Coronary artery (tissue), 2 donors: ENCODE data around the gene ZNF429.
A peak's percentile ranks its signal among the peaks of the same experiment; 100 is the strongest.
"Not testable (repeated sequence)": the region's sequence is repeated elsewhere in the genome, so short reads cannot be mapped to it uniquely, and the experiment has no call there.

Experiments used
- DNase-seq: peaks from one replicate; pipeline ENCODE4 v3.0.0-alpha.2; 2017; ENCODE audit warnings: low spot score
- H3K27ac ChIP-seq, 2 donors: fragments of 200-600 bp; sonication (generic); one replicate each; pipeline ENCODE4 v1.5.1; 2016 to 2019
- H3K4me3 ChIP-seq: fragments of 200-600 bp; sonication (generic); 2 replicates; pipeline ENCODE4 v1.5.1; 2016; ENCODE audit warnings: mild to moderate bottlenecking, moderate library complexity
- CTCF ChIP-seq: fragments of 200-600 bp; sonication (generic); IDR thresholded peaks from one replicate; pipeline ENCODE4 v1.5.1; 2019; ENCODE audit warnings: antibody characterized with exemption

Gene ZNF429

GRCh38 chr19:21472507-21472906, 32.9 kb upstream of the ZNF429 start:
- no peak for TF ChIP-seq CTCF
- DNase-seq = no peak

GRCh38 chr19:21474671-21475181, 30.7 kb upstream of the ZNF429 start:
- TF ChIP-seq CTCF = no peak
- peak; percentile 81 for DNase-seq
- H3K4me3 ChIP-seq = peak overlapping the region; percentile 72
- no peak overlapping the region for H3K27ac ChIP-seq

More at GRCh38 chr19:21472507-21472906, 32.9 kb upstream of the ZNF429 start:
- Histone ChIP-seq H3K27ac (no peak overlapping the region), H3K4me3 (no peak overlapping the region)

GRCh38 chr19:21482361-21482760, 23.0 kb upstream of the ZNF429 start:
- not testable (repeated sequence) for H3K27ac ChIP-seq, DNase-seq, H3K4me3 ChIP-seq

- peak overlapping the region; percentile 25 for H3K4me3 ChIP-seq
- peak; percentile 73 for TF ChIP-seq CTCF
- peak; percentile 78 for DNase-seq
- H3K27ac ChIP-seq = peak overlapping the region; percentile 36 to 39
These were observed 22.5 kb upstream of the ZNF429 start for GRCh38 chr19:21482863-21483276.

GRCh38 chr19:21483589-21484170, 21.7 kb upstream of the ZNF429 start:
- DNase-seq = no peak
- no peak overlapping the region for H3K4me3 ChIP-seq
- H3K27ac ChIP-seq = peak overlapping the region; percentile 36 to 39
- peak; percentile 64 for TF ChIP-seq CTCF

GRCh38 chr19:21484631-21485030, 20.8 kb upstream of the ZNF429 start:
- TF ChIP-seq CTCF = no peak
- no peak for DNase-seq
- Histone ChIP-seq H3K4me3 (no peak overlapping the region), H3K27ac (no peak overlapping the region)

GRCh38 chr19:21485926-21486325, 19.5 kb upstream of the ZNF429 start:
- H3K4me3 ChIP-seq = no peak overlapping the region
- no peak overlapping the region for H3K27ac ChIP-seq
- DNase-seq = no peak
- TF ChIP-seq CTCF = no peak
